Measurements from ENCODE around the gene TEDDM1.

Gene TEDDM1

DNA sequence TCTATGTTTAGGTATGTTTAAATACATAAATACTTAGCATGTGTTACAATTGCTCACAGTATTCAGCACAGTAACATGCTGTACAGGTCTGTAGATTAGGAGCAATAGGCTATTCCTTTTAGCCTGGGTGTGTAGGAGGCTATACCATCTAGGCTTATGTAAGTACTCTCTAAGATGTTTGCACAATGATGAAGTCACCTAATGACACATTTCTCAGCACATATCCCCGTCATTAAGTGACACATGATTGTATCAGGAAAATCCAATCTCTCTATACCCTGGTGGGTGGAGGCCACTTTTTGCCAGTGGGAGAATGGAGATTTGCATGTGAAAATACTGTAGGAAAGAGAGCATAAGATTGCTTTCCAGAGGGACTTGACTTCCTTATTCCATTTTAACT is 5.5 kb upstream of the TEDDM1 start:
- Histone ChIP-seq H3K9me3 (ENCODE audit: control insufficient read depth, low read length) (peaks cover 13% of the 10 kb centered on the region), H3K36me3 (ENCODE audit: control insufficient read depth, insufficient read depth, low read length, severe bottlenecking) (no peaks in the 10 kb centered on the region), H3K27me3 (replicated peaks; ENCODE audit: control insufficient read depth, insufficient read depth, low read length) (peaks cover 5% of the 10 kb centered on the region), H3K4me3 (ENCODE audit: low read length) (no peak overlapping the region), H3K4me1 (ENCODE audit: control insufficient read depth, insufficient read depth, low read length) (peaks cover 9% of the 10 kb centered on the region), H3K9ac (ENCODE audit: low read length) (no peak overlapping the region)
- DNase-seq (ENCODE audit: low read depth): no peak

DNA sequence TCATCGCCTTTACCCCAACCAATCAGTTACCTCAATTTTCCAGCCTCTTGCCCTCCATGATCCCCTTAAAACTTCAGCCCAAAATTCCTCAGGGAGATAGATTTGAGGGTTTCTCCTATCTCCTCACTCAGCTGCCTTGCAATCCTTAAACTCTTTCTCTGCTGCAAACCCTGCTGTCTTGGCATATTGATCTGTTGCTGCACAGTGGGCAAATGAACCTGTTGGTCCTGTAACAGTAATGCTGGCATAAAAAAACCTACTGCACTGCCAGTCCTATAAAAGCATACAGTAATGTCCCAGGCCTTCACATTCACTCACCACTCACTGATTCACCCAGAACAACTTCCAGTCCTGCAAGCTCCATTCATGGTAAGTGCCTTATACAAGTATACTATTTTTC is 5.1 kb upstream of the TEDDM1 start:
- Histone ChIP-seq H3K9me3 (ENCODE audit: control insufficient read depth, low read length) (peaks cover 13% of the 10 kb centered on the region), H3K9ac (ENCODE audit: low read length) (no peak overlapping the region), H3K4me1 (ENCODE audit: control insufficient read depth, insufficient read depth, low read length) (peaks cover 5% of the 10 kb centered on the region), H3K27me3 (replicated peaks; ENCODE audit: control insufficient read depth, insufficient read depth, low read length) (peaks cover 5% of the 10 kb centered on the region), H3K36me3 (ENCODE audit: control insufficient read depth, insufficient read depth, low read length, severe bottlenecking) (no peaks in the 10 kb centered on the region), H3K4me3 (ENCODE audit: low read length) (no peak overlapping the region)
- DNase-seq (ENCODE audit: low read depth): no peak

DNA sequence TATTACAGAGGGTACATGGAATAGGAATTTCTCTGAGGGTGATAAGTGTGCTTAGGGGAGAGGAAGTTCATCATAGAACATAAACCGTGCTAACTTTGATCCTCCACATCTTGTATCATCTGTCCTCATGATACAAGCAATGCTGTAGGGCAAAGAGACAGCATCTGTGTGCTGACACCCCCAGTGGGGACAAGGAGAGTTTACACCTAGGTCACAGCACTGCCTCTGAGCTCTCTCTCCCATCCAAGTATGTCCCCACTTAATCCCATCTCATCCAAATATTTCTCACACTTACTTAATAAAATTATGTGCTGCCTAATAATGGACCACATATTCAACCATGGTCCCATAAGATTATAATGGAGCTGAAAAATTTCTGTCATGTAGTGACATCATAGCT is 4.3 kb upstream of the TEDDM1 start:
- Histone ChIP-seq H3K9me3 (ENCODE audit: control insufficient read depth, low read length) (peaks cover 13% of the 10 kb centered on the region), H3K9ac (ENCODE audit: low read length) (no peak overlapping the region), H3K4me3 (ENCODE audit: low read length) (no peak overlapping the region), H3K36me3 (ENCODE audit: control insufficient read depth, insufficient read depth, low read length, severe bottlenecking) (no peaks in the 10 kb centered on the region), H3K27me3 (replicated peaks; ENCODE audit: control insufficient read depth, insufficient read depth, low read length) (peaks cover 5% of the 10 kb centered on the region), H3K4me1 (ENCODE audit: control insufficient read depth, insufficient read depth, low read length) (no peaks in the 10 kb centered on the region)
- DNase-seq (ENCODE audit: low read depth): no peak

DNA sequence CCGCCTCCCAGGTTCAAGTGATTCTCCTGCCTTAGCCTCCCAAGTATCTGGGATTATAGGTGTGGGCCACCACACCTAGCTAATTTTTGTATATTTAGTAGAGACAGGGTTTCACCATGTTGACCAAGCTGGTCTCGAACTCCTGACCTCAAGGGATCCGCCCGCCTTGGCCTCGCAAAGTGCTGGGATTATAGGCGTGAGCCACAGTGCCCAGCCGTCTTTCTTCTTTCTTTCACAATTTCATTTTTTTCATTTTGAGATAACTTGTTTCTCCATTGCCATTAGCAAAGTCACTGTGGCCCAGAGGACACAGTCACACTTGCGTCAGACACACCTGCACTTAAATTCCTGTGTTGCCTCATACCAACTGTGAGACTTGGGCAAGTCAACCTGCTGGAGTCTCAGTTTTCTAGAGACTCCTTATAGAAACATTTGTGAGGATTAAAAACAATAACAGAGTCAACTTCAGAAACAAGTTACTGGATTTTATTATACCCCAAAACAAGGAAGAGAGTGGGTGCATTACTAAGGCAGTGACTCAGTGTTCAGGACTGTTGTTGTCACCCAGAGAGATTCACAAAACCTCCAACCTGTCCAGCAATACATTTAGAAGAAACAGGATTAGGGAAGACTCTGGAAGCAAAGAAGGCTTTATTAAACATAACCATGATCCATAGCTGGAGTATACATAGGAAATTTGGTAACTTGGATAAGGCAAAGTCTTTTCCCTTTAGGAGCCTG is 2.6 kb downstream of the TEDDM1 start:
- Histone ChIP-seq H3K4me3 (ENCODE audit: low read length) (no peak overlapping the region), H3K27me3 (replicated peaks; ENCODE audit: control insufficient read depth, insufficient read depth, low read length) (no peaks in the 10 kb centered on the region)
- no peak for DNase-seq (ENCODE audit: low read depth)

DNA sequence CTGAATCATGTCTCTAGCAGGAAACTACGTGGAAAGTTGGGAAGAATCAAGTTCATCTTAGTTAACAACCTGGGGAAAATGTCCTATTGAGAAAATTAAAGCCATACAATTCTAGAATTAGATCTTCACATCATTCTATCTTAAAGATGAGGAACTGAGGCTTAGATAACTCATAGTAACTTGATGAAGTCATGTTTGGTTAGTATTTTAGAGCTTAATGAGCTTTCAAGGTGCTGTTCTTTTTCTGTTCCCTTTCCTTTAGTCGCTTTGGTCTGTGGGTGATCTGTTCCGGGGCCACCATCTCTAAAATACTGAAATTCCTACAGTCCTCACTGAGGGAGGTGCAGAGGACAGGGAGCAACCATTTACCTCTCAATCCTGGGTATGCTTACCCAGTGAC is 4.6 kb downstream of the TEDDM1 start:
- no peaks in the 10 kb centered on the region for H3K9me3 ChIP-seq (ENCODE audit: control insufficient read depth, low read length)
- H3K9ac ChIP-seq (ENCODE audit: low read length): peak overlapping the region; percentile 59
- H3K4me1 ChIP-seq (ENCODE audit: control insufficient read depth, insufficient read depth, low read length): peaks cover 39% of the 10 kb centered on the region
- no peak overlapping the region for H3K4me3 ChIP-seq (ENCODE audit: low read length)
- H3K27me3 ChIP-seq (replicated peaks; ENCODE audit: control insufficient read depth, insufficient read depth, low read length): no peaks in the 10 kb centered on the region
- no peaks in the 10 kb centered on the region for H3K36me3 ChIP-seq (ENCODE audit: control insufficient read depth, insufficient read depth, low read length, severe bottlenecking)
- no peak for DNase-seq (ENCODE audit: low read depth)

More for the DNA sequence above, 2.6 kb downstream of the TEDDM1 start:
- Histone ChIP-seq H3K9me3 (ENCODE audit: control insufficient read depth, low read length) (no peaks in the 10 kb centered on the region), H3K36me3 (ENCODE audit: control insufficient read depth, insufficient read depth, low read length, severe bottlenecking) (no peaks in the 10 kb centered on the region), H3K9ac (ENCODE audit: low read length) (no peak overlapping the region), H3K4me1 (ENCODE audit: control insufficient read depth, insufficient read depth, low read length) (peaks cover 33% of the 10 kb centered on the region)

DNA sequence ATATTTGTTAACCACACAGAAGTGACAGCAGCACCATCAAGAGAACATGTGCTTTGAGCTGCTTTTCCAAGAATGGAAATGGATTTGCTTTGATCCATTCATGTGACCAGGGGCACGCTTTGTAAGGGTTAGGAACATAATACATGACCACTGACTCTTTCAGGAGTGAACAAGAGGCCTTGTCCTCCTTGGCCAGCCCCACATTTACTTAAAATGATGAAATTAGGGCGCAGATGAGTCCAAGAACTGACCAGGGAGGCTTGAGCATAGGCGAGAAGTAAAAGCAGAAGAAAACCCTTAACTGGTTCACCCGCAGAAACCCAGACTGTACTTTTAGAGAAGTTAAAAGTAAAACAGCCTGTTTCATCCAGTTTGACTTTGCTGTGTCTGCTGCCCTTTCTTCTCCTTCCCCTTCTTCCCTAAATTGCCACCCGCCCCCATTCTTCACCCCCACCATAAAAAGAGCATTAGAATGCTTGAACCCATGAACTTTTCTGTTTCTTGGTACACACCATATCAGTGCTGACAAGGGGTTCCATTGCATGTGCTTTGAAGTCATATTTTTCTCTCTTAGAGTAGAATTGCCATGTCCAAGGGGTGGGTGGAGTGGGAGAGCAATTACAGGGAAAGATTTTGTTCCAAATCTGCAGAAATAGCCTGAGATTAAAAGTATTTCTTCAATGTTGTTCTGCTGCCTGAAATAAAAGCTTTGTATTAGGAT is 6.3 kb downstream of the TEDDM1 start:
- peak overlapping the region; percentile 64 for H3K9ac ChIP-seq (ENCODE audit: low read length)
- H3K4me1 ChIP-seq (ENCODE audit: control insufficient read depth, insufficient read depth, low read length): peaks cover 39% of the 10 kb centered on the region
- peak overlapping the region; percentile 32 for H3K4me3 ChIP-seq (ENCODE audit: low read length)
- H3K36me3 ChIP-seq (ENCODE audit: control insufficient read depth, insufficient read depth, low read length, severe bottlenecking): peaks cover 2% of the 10 kb centered on the region
- DNase-seq (ENCODE audit: low read depth): no peak
- H3K27me3 ChIP-seq (replicated peaks; ENCODE audit: control insufficient read depth, insufficient read depth, low read length): no peaks in the 10 kb centered on the region
- H3K9me3 ChIP-seq (ENCODE audit: control insufficient read depth, low read length): no peaks in the 10 kb centered on the region

DNA sequence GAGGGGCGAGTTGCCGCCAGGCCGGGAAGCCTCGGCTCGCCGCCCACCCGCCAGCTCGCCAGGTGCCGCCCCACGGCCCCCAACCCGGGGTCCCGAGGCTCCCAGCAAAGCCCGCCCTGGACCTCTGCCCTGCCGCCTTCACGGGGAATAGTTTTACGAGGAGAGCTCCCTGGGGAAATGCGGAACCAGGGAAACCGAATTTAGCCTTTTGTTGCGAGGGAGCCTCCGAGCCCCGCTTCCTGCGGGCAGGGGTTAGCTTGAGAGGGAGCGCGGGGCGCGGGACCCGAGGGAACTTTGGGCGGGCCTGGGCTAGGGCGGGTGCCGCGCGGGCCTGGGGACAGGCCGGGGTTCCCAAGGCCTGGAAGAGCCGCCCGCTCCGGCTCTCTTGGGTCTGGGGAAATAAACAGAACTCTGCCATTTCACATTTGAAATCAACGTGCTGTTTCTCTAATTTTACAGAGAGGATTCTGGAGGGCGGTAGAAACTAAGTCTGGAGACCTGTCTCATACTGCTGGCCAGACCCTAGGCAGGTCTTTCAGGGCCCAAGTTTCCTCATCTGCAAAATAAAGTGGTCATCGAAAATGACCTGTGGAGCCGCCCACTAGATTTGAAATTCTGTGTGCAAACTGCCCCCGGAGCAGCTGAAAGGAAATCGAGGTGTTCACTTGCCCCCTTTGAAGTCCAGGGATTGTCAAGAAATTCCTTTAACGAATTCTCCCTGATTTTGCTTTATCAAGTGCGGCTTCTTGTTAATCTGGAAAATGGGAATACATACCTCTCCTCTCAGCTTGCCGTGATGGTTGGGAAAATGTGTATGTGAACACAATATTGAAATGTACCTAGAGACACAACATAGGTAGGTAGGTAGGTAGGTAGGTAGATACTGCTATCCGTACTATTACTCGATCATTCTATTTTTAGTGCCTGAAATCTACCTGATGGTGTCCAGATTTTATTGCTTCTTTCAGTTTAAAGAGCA is 8.1 kb downstream of the TEDDM1 start:
- Histone ChIP-seq H3K4me1 (ENCODE audit: control insufficient read depth, insufficient read depth, low read length) (peaks cover 41% of the 10 kb centered on the region), H3K9ac (ENCODE audit: low read length) (peak overlapping the region; percentile 88), H3K36me3 (ENCODE audit: control insufficient read depth, insufficient read depth, low read length, severe bottlenecking) (peaks cover 21% of the 10 kb centered on the region), H3K4me3 (ENCODE audit: low read length) (peak overlapping the region; percentile 78), H3K9me3 (ENCODE audit: control insufficient read depth, low read length) (no peaks in the 10 kb centered on the region), H3K27me3 (replicated peaks; ENCODE audit: control insufficient read depth, insufficient read depth, low read length) (no peaks in the 10 kb centered on the region)
- DNase-seq (ENCODE audit: low read depth): peak; percentile 73

DNA sequence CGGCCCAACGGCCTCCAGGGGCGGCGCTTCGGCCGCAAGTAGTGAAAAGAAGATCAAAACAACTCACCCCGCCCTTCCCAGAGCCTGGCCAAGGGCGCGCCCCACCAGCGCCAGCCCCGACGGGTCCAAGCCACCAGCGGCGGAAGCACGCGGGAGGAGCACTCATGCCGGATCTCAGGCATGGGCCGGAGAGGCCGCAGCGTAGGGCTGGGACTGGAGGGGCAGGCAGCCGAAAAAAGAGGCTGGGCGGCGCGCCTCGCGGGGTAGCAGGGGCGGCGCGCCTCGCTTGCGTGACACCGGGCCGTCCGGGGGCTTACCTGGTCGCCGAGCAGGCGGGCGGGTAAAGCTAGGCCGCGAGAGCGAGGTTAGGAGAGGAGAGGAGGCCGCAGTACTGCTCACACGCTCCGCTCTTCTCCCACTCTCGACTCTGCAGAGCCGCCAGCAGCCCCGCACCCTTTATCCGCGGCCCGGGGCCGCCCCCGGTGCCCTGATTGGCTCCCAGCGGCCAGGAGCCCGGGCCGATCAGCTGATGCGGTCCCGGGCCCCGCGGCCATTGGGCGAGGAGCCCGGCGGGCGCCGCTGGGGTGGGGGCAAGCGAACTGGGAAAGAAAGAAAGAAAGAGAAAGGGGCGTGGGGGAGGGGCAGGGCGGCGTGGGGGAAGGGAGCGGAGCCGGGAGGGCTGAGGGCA is 9.0 kb downstream of the TEDDM1 start, which contains the start of gene GLUL:
Gene GLUL (minus strand): TSS at position 429 of the 688 bp plus-strand sequence. CDS start 3,053 bp downstream, outside the sequence.
- Histone ChIP-seq H3K9me3 (ENCODE audit: control insufficient read depth, low read length) (no peaks in the 10 kb centered on the region), H3K4me3 (ENCODE audit: low read length) (peak within 1 kb of the TSS; percentile 87), H3K4me1 (ENCODE audit: control insufficient read depth, insufficient read depth, low read length) (peaks cover 43% of the 10 kb centered on the region), H3K27me3 (replicated peaks; ENCODE audit: control insufficient read depth, insufficient read depth, low read length) (no peaks in the 10 kb centered on the region), H3K9ac (ENCODE audit: low read length) (peak within 1 kb of the TSS; percentile 97), H3K36me3 (ENCODE audit: control insufficient read depth, insufficient read depth, low read length, severe bottlenecking) (peaks cover 29% of the 10 kb centered on the region)
- DNase-seq (ENCODE audit: low read depth): peak; percentile 98

DNA sequence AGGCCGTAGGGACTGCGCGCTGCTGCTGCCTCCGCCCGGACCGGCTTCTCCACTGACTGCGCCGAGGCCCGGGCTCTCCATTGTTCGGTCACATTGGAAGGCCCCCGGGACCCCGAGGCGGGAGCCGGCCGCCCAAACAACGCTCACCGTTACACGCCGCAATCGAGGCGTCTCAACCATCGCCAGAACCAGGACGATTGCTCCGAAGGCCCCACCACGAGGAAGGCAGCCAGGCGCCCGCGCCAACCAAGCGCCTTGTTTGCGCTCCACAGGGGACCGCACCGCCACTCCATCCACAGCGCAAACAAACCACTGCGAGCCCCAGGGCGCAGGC is 9.5 kb downstream of the TEDDM1 start:
- no peaks in the 10 kb centered on the region for H3K27me3 ChIP-seq (replicated peaks; ENCODE audit: control insufficient read depth, insufficient read depth, low read length)
- peaks cover 43% of the 10 kb centered on the region for H3K4me1 ChIP-seq (ENCODE audit: control insufficient read depth, insufficient read depth, low read length)
- no peak for DNase-seq (ENCODE audit: low read depth)
- no peaks in the 10 kb centered on the region for H3K9me3 ChIP-seq (ENCODE audit: control insufficient read depth, low read length)
- H3K36me3 ChIP-seq (ENCODE audit: control insufficient read depth, insufficient read depth, low read length, severe bottlenecking): peaks cover 34% of the 10 kb centered on the region
- peak overlapping the region; percentile 87 for H3K4me3 ChIP-seq (ENCODE audit: low read length)
- H3K9ac ChIP-seq (ENCODE audit: low read length): peak overlapping the region; percentile 97

DNA sequence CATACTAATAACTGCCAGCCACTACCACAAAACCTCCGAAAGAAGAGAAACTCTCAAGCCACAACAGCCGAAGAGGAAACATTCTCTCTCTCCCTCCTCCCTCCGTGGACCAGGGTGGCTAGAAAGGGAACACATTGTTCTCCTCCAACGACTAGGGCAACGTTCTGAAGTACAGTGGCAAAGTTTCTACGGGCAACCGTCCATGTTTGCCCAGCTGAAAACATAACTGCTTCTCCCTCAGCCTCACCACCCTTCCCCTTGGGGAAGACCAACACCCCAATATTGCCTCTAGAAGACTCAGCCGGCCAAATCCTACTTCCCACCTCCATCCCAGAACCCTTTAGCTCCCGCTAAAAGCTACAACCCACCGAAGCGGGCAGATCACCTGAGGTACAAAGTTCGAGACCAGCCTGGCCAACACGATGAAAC is 10.8 kb downstream of the TEDDM1 start:
- peaks cover 48% of the 10 kb centered on the region for H3K4me1 ChIP-seq (ENCODE audit: control insufficient read depth, insufficient read depth, low read length)
- peak; percentile 47 for DNase-seq (ENCODE audit: low read depth)
- H3K4me3 ChIP-seq (ENCODE audit: low read length): peak overlapping the region; percentile 87
- peak overlapping the region; percentile 97 for H3K9ac ChIP-seq (ENCODE audit: low read length)
- H3K36me3 ChIP-seq (ENCODE audit: control insufficient read depth, insufficient read depth, low read length, severe bottlenecking): peaks cover 48% of the 10 kb centered on the region
- H3K9me3 ChIP-seq (ENCODE audit: control insufficient read depth, low read length): no peaks in the 10 kb centered on the region
- no peaks in the 10 kb centered on the region for H3K27me3 ChIP-seq (replicated peaks; ENCODE audit: control insufficient read depth, insufficient read depth, low read length)
